GM23248 (cell line): ENCODE results near the gene C9orf50. TPM values are rescaled to one million over a fixed set of nuclear protein-coding genes. Genes with fewer than 3 reads are reported as not detected.

Experiments
- DNase-seq: peaks from one replicate; pipeline ENCODE4 v3.0.0-alpha.2; 2015
- H2AFZ ChIP-seq: fragments of 200-600 bp; sonication (generic); 2 replicates; pipeline ENCODE4 v1.6.1; 2016; ENCODE audit warnings: antibody characterized with exemption
- H3F3A ChIP-seq: fragments of 200-600 bp; sonication (generic); 2 replicates; pipeline ENCODE4 v1.6.1; 2016; ENCODE audit warnings: mild to moderate bottlenecking, antibody characterized with exemption, mixed run types; ENCODE audit not compliant: insufficient read depth
- H3K27ac ChIP-seq: fragments of 200-600 bp; sonication (generic); 2 replicates; pipeline ENCODE4 v1.5.1; 2016; ENCODE audit warnings: mild to moderate bottlenecking
- H3K27me3 ChIP-seq: fragments of 200-600 bp; sonication (generic); replicated peaks from 2 replicates; pipeline ENCODE4 v1.6.1; 2016; ENCODE audit warnings: mild to moderate bottlenecking; ENCODE audit not compliant: insufficient read depth
- H3K36me3 ChIP-seq: fragments of 200-600 bp; sonication (generic); 2 replicates; pipeline ENCODE4 v1.6.1; 2016; ENCODE audit warnings: low read depth, mild to moderate bottlenecking
- H3K4me1 ChIP-seq: fragments of 200-600 bp; sonication (generic); 2 replicates; pipeline ENCODE4 v1.6.1; 2016; ENCODE audit warnings: mild to moderate bottlenecking; ENCODE audit not compliant: insufficient read depth
- H3K4me2 ChIP-seq: fragments of 200-600 bp; sonication (generic); one replicate; pipeline ENCODE4 v1.6.1; 2016; ENCODE audit warnings: mild to moderate bottlenecking; ENCODE audit not compliant: unreplicated experiment
- H3K4me3 ChIP-seq: fragments of 200-600 bp; sonication (generic); 2 replicates; pipeline ENCODE4 v1.5.1; 2016; ENCODE audit warnings: mild to moderate bottlenecking
- H3K79me2 ChIP-seq: fragments of 200-600 bp; sonication (generic); 2 replicates; pipeline ENCODE4 v1.6.1; 2016; ENCODE audit warnings: mild to moderate bottlenecking; ENCODE audit not compliant: insufficient read depth
- H3K9ac ChIP-seq: fragments of 200-600 bp; sonication (generic); 2 replicates; pipeline ENCODE4 v1.6.1; 2016; ENCODE audit warnings: mild to moderate bottlenecking
- H3K9me2 ChIP-seq: fragments of 200-600 bp; sonication (generic); 2 replicates; pipeline ENCODE4 v1.6.1; 2016; ENCODE audit warnings: mixed run types, mild to moderate bottlenecking, moderate library complexity; ENCODE audit not compliant: insufficient read depth
- H3K9me3 ChIP-seq: fragments of 200-600 bp; sonication (generic); one replicate; pipeline ENCODE4 v1.6.1; 2017; ENCODE audit warnings: low read depth
- H4K20me1 ChIP-seq: fragments of 200-600 bp; sonication (generic); 2 replicates; pipeline ENCODE4 v1.6.0; 2016; ENCODE audit not compliant: insufficient read depth
- EZH2 ChIP-seq: fragments of 200-600 bp; sonication (generic); IDR thresholded peaks from 2 replicates; pipeline ENCODE4 v1.6.1; 2018; ENCODE audit warnings: antibody characterized with exemption, mild to moderate bottlenecking; ENCODE audit not compliant: insufficient read depth, poor library complexity, severe bottlenecking
- EZH2phosphoT487 ChIP-seq: fragments of 200-600 bp; sonication (generic); IDR thresholded peaks from 2 replicates; pipeline ENCODE4 v1.6.1; 2018; ENCODE audit warnings: antibody characterized with exemption, moderate library complexity, mild to moderate bottlenecking, low read depth; ENCODE audit not compliant: insufficient read depth
- WGBS, 2 experiments: methylation state at CpG; one replicate each; pipeline ENCODE4 v1.1.6; 2015 to 2017; ENCODE audit warnings: low lambda C conversion rate in 2 of 2, low coverage in 1 of 2; ENCODE audit errors: missing lambda C conversion rate in 2 of 2; 5-methylcytosine and 5-hydroxymethylcytosine counted together
- in situ Hi-C: fragments of 300-500 bp; cut with MboI; formaldehyde crosslinking; loops from 2 replicates; pipeline ENCODE4 v1.15.0; 2020
- polyA plus RNA-seq: library from polyadenylated mRNA; unstranded; fragments of >200 nt; fragmentation: Nextera tagmentation; extraction: Ambion mirVana; gene quantifications from 2 replicates; pipeline ENCODE4 v1.2.1, GENCODE V29; 2016
- total RNA-seq: library from RNA; depleted of rRNA; stranded (reverse); fragments of >200 nt; shearing (Covaris generic); gene quantifications from 2 replicates; pipeline ENCODE4 v1.2.3, GENCODE V29; 2014

Gene C9orf50
- total and polyA plus RNA-seq, 2 experiments from 2014 or later: 0.23 to 0.32 TPM

DNA sequence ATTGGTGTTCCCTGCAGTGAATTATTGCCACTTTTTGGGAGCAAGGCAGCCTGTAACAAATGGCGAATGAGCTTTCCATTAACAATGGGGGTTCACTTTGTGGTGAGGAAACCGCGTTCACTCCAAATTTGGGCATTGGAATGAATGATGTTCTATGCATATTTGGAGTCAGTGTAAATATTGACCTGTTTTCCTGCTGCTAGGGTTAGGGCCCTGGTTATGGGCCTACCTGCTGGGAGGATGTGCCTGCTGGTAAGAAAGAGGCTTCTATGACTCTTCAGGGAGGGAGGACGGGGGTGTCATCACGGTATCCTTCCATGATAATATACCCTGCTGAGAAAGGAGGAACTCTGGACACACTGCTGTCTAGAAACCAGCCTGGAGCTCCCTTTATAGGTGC is 29.0 kb downstream of the C9orf50 start:
- TF ChIP-seq EZH2phosphoT487 (no peak), EZH2 (no peak)
- H3K9me3 ChIP-seq: no peaks in the 10 kb centered on the region
- no peaks in the 10 kb centered on the region for H3K79me2 ChIP-seq
- in situ Hi-C loops: no loop called here
- peaks cover 19% of the 10 kb centered on the region for H3K4me1 ChIP-seq
- H3K9ac ChIP-seq: no peak overlapping the region
- H3K36me3 ChIP-seq: no peaks in the 10 kb centered on the region
- 89 to 92% methylated on average over 5 of the region's 5 CpGs for WGBS, 2 experiments
- H3K27ac ChIP-seq: no peak overlapping the region
- H4K20me1 ChIP-seq: no peaks in the 10 kb centered on the region
- no peak overlapping the region for H3K4me2 ChIP-seq
- H2AFZ ChIP-seq: no peak overlapping the region
- no peak for DNase-seq
- H3K27me3 ChIP-seq: no peaks in the 10 kb centered on the region
- no peaks in the 10 kb centered on the region for H3K9me2 ChIP-seq
- peaks cover 14% of the 10 kb centered on the region; the same call in 1 of the 2 replicates for H3F3A ChIP-seq
- no peak overlapping the region for H3K4me3 ChIP-seq

DNA sequence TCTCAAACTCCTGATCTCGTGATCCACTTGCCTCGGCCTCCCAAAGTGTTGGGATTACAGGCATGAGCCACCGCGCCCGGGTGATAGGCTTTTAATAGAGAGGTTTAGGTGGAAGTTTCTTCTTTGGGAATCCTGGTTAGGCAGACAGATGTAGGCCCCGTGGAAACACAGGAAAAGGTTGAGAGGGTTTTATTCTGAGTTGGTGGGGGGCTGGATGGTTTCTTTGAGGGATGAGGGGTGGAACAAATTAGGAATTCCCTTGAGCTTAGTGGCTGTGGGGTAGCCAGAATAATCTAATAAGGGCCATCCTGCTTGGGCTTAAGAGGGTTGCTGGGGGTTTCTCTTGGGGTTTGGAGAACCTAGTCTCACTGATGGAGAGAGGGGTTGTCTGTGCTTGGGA is 30.4 kb downstream of the C9orf50 start:
- H3K9ac ChIP-seq: no peak overlapping the region
- 82 to 89% methylated on average over 6 of the region's 6 CpGs for WGBS, 2 experiments
- TF ChIP-seq EZH2 (no peak), EZH2phosphoT487 (no peak)
- no peaks in the 10 kb centered on the region for H3K9me3 ChIP-seq
- no peak overlapping the region for H2AFZ ChIP-seq
- no peaks in the 10 kb centered on the region for H3K9me2 ChIP-seq
- H3K4me2 ChIP-seq: no peak overlapping the region
- H3K27ac ChIP-seq: no peak overlapping the region
- H4K20me1 ChIP-seq: no peaks in the 10 kb centered on the region
- peaks cover 4% of the 10 kb centered on the region; the same call in 1 of the 2 replicates for H3F3A ChIP-seq
- no peak overlapping the region for H3K4me3 ChIP-seq
- in situ Hi-C loops: no loop called here
- no peak for DNase-seq
- H3K36me3 ChIP-seq: no peaks in the 10 kb centered on the region
- H3K4me1 ChIP-seq: peaks cover 6% of the 10 kb centered on the region
- no peaks in the 10 kb centered on the region for H3K79me2 ChIP-seq
- H3K27me3 ChIP-seq: no peaks in the 10 kb centered on the region

DNA sequence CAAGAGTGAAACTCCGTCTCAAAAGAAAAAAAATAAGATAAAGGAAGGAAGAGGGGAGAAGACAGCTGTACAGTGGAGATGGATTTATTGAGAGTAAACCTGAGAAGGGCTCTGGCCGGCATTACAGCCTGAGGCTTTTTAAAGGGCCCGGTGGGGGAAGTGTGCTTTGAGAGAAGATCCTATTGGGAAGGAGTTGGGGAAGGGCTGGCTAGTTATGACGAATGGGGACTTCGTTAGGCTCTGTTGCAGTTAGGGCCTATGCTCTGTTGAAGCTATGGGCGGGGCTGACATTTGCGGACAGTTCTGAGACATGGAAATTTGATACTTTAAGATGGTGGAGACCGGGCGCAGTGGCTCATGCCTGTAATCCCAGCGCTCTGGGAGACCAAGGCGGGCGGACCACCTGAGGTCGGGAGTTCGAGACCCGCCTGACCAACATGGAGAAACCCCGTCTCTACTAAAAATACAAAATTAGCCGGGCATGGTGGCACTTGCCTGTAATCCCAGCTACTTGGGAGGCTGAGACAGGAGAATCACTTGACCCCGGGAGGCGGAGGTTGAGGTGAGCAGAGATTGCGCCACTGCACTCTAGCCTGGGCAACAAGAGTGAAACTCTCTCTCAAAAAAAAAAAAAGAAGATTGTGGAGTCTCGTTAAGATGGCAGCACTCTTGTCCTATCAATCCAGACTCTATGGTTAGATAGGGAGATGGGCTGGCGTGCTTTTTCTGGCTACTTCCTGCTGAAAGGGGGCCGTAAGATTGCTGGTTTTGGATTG is 33.2 kb downstream of the C9orf50 start:
- Histone ChIP-seq H3K9me3 (no peaks in the 10 kb centered on the region), H3K9ac (no peak overlapping the region), H3K4me3 (no peak overlapping the region), H3K4me2 (no peak overlapping the region), H3K27me3 (no peaks in the 10 kb centered on the region), H3K36me3 (no peaks in the 10 kb centered on the region), H2AFZ (no peak overlapping the region), H3K9me2 (no peaks in the 10 kb centered on the region), H4K20me1 (no peaks in the 10 kb centered on the region), H3K79me2 (no peaks in the 10 kb centered on the region), H3K4me1 (no peaks in the 10 kb centered on the region), H3K27ac (no peak overlapping the region), H3F3A (no peaks in the 10 kb centered on the region)
- DNase-seq: no peak
- no peak for TF ChIP-seq EZH2phosphoT487
- no peak for TF ChIP-seq EZH2
- 79 to 85% methylated on average over 21 to 23 of the region's 23 CpGs for WGBS, 2 experiments
- in situ Hi-C loops: no loop called here

DNA sequence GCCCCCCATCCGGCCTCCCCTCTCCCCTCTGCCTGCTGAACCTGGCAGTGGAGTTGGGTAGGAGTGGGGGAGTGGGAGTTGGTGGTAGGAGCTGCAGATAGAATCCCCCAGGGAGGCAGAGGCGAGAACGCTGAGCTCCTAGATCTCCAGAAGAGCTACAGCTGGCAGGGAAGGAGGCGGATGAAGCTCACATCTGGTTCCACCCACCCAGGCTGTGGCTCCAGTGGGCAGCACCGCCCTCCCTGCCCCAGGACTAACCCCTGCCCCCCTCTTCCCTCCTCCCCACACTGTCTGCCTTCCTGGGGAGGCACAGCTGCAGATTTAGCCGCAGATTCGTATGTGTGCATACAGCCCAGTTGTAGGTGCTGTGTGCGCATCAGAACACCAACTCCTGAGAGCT is 34.2 kb downstream of the C9orf50 start:
- TF ChIP-seq EZH2phosphoT487 (no peak), EZH2 (no peak)
- no peaks in the 10 kb centered on the region for H4K20me1 ChIP-seq
- H3K9me3 ChIP-seq: no peaks in the 10 kb centered on the region
- no peaks in the 10 kb centered on the region for H3F3A ChIP-seq
- no peak overlapping the region for H3K27ac ChIP-seq
- no peak overlapping the region for H3K4me2 ChIP-seq
- no peak for DNase-seq
- in situ Hi-C loops: no loop called here
- WGBS, 2 experiments: 51 to 65% methylated on average over 5 to 8 of the region's 8 CpGs
- no peak overlapping the region for H3K9ac ChIP-seq
- H3K79me2 ChIP-seq: no peaks in the 10 kb centered on the region
- H3K36me3 ChIP-seq: no peaks in the 10 kb centered on the region
- no peak overlapping the region for H2AFZ ChIP-seq
- no peaks in the 10 kb centered on the region for H3K9me2 ChIP-seq
- H3K4me3 ChIP-seq: no peak overlapping the region
- no peaks in the 10 kb centered on the region for H3K27me3 ChIP-seq
- no peaks in the 10 kb centered on the region for H3K4me1 ChIP-seq

DNA sequence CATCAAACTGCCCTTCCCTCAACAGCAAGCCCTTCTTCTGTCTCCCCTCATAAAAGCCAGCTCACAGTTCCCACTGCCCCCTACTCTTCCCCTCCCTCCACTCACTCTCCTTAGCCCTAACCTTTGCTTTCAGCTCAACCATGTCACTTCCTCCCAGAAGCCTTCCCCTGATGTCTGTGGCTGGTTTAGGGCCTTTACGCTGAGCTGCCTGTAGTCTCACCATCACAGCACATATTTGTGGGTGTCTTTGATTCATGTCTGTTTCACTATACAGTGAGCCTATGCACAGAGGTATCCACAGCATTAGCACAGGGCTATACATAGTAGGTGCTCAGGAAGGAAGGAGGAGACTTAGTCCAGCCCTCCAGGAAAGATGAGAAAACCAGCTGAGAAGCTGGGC is 34.7 kb downstream of the C9orf50 start:
- no peak overlapping the region for H2AFZ ChIP-seq
- H4K20me1 ChIP-seq: no peaks in the 10 kb centered on the region
- no peak for TF ChIP-seq EZH2
- TF ChIP-seq EZH2phosphoT487: no peak
- in situ Hi-C loops: no loop called here
- no peak overlapping the region for H3K4me2 ChIP-seq
- WGBS, 2 experiments: 94 to 97% methylated on average over 1 of the region's 1 CpG
- no peaks in the 10 kb centered on the region for H3K36me3 ChIP-seq
- DNase-seq: no peak
- no peak overlapping the region for H3K4me3 ChIP-seq
- H3K27me3 ChIP-seq: no peaks in the 10 kb centered on the region
- H3K9ac ChIP-seq: no peak overlapping the region
- H3K79me2 ChIP-seq: no peaks in the 10 kb centered on the region
- no peak overlapping the region for H3K27ac ChIP-seq
- H3K9me2 ChIP-seq: no peaks in the 10 kb centered on the region
- no peaks in the 10 kb centered on the region for H3K9me3 ChIP-seq
- no peaks in the 10 kb centered on the region for H3K4me1 ChIP-seq
- H3F3A ChIP-seq: no peaks in the 10 kb centered on the region
